RPMI7951 (cell line): Measurements from ENCODE around the gene LSAMP. TPM values are rescaled to one million over a fixed set of nuclear protein-coding genes. Genes with fewer than 3 reads are reported as not detected.
"Not testable (repeated sequence)": the region's sequence is repeated elsewhere in the genome, so short reads cannot be mapped to it uniquely, and the experiment has no call there.

Experiments used
- DNase-seq: peaks from one replicate; pipeline ENCODE4 v3.0.0-alpha.2; 2012; ENCODE audit warnings: low read depth
- total RNA-seq: library from RNA; depleted of rRNA; stranded (reverse); fragments of >200 nt; shearing (Covaris generic); gene quantifications from 2 replicates; pipeline ENCODE4 v1.2.3, GENCODE V29; 2014

Gene LSAMP
- total RNA-seq, 1 experiment from 2014 or later = 0.12 TPM

- DNase-seq = no peak
Measured at GRCh38 chr3:116241677-116242076, 203.6 kb downstream of the LSAMP start.

GRCh38 chr3:116240261-116240660 is 205.0 kb downstream of the LSAMP start:
- DNase-seq = no peak

GRCh38 chr3:116238846-116239565 is 206.3 kb downstream of the LSAMP start:
- DNase-seq = no peak

- DNase-seq = no peak
Measured at GRCh38 chr3:116233711-116234357, 211.5 kb downstream of the LSAMP start.

GRCh38 chr3:116230431-116231020 is 214.8 kb downstream of the LSAMP start:
- DNase-seq = no peak

- DNase-seq = no peak
Measured at GRCh38 chr3:116226266-116226665, 219.0 kb downstream of the LSAMP start.

GRCh38 chr3:116216761-116217160 is 228.5 kb downstream of the LSAMP start:
- DNase-seq = no peak

- no peak for DNase-seq
Measured at GRCh38 chr3:116211901-116212300, 233.4 kb downstream of the LSAMP start.

GRCh38 chr3:116208830-116209229 is 236.5 kb downstream of the LSAMP start:
- not testable (repeated sequence) for DNase-seq

GRCh38 chr3:116200956-116201690 is 244.2 kb downstream of the LSAMP start:
- no peak for DNase-seq

- DNase-seq = no peak
Measured at GRCh38 chr3:116199063-116199462, 246.2 kb downstream of the LSAMP start.

GRCh38 chr3:116198087-116198486 is 247.2 kb downstream of the LSAMP start:
- peak; percentile 51 for DNase-seq

- no peak for DNase-seq
Measured at GRCh38 chr3:116192464-116192863, 252.8 kb downstream of the LSAMP start.

- no peak for DNase-seq
Measured at GRCh38 chr3:116191409-116191808, 253.9 kb downstream of the LSAMP start.

GRCh38 chr3:116190095-116190494 is 255.2 kb downstream of the LSAMP start:
- no peak for DNase-seq

- peak; percentile 16 for DNase-seq
Measured at GRCh38 chr3:116188231-116188785, 257.0 kb downstream of the LSAMP start.

GRCh38 chr3:116186049-116186448 is 259.2 kb downstream of the LSAMP start:
- DNase-seq = peak; percentile 39

GRCh38 chr3:116181159-116181558 is 264.1 kb downstream of the LSAMP start:
- DNase-seq = no peak

GRCh38 chr3:116179091-116179490 is 266.2 kb downstream of the LSAMP start:
- peak; percentile 63 for DNase-seq

- no peak for DNase-seq
Measured at GRCh38 chr3:116176974-116177555, 268.2 kb downstream of the LSAMP start.

GRCh38 chr3:116166121-116166520 is 279.2 kb downstream of the LSAMP start:
- no peak for DNase-seq

GRCh38 chr3:116165641-116166040 is 279.6 kb downstream of the LSAMP start:
- DNase-seq = no peak
